ENCODE results near the gene IGFBP5. TPM values are rescaled to one million over a fixed set of nuclear protein-coding genes. Genes with fewer than 3 reads are reported as not detected.

The IGFBP5 gene
- total and polyA plus RNA-seq, 10 of the 15 experiments (the other 5 are each of a cell fraction or from before 2014, with no cell fraction given): 2.8 TPM; not detected in 9

DNA sequence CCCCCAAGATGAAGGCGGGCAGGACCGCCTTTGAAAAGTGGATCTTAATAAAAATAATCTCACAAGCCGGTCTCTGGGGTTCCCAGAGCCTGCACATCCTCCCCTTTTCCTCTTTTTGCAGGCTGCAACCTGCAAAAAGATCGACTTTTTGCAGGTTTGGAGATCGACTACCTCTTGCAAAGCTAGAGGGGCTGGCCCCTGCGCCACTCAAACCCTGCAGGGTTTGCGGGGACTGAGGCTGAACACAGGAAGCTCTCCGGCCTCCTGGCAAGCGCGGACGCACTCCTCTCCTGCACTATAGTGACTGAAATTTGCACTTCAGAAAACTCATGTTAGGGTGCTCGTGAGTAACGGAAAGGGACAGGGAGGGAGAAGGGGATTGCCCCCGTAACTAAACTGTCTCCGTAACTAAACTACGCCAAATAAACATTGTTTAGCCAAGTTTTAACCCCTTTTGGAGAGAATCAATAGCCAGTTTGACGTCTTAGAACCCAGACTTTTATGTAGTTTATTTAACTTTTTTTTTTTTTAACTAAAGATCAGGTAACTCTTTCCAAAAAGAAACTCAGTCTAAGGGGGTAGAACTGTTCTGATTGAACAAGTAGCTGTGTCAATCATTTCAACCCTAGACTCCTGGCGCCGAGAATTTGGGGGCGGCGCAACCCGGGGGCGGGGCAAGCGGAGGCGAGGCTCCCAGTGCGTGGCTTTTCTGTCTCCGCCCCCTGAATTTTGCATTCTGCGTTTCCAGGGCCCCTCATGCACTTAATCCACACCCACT is 2.5 kb downstream of the IGFBP5 start (continued):
- TF ChIP-seq RCOR1 (conservative IDR thresholded peaks at IDR 0.05; ENCODE audit: low read depth, low read length) (no peak), POU2F2 (IDR thresholded peaks at IDR 0.05; ENCODE audit: borderline replicate concordance, low read depth, low read length) (no peak), IKZF2 (IDR thresholded peaks at IDR 0.05) (no peak), JUNB (IDR thresholded peaks at IDR 0.05) (no peak), SMAD1 (IDR thresholded peaks at IDR 0.05; ENCODE audit: low read depth, partially characterized antibody) (no peak), SREBF1 (IDR thresholded peaks at IDR 0.05; ENCODE audit: low read length) (no peak)
- TF ChIP-seq, protein P1, sequence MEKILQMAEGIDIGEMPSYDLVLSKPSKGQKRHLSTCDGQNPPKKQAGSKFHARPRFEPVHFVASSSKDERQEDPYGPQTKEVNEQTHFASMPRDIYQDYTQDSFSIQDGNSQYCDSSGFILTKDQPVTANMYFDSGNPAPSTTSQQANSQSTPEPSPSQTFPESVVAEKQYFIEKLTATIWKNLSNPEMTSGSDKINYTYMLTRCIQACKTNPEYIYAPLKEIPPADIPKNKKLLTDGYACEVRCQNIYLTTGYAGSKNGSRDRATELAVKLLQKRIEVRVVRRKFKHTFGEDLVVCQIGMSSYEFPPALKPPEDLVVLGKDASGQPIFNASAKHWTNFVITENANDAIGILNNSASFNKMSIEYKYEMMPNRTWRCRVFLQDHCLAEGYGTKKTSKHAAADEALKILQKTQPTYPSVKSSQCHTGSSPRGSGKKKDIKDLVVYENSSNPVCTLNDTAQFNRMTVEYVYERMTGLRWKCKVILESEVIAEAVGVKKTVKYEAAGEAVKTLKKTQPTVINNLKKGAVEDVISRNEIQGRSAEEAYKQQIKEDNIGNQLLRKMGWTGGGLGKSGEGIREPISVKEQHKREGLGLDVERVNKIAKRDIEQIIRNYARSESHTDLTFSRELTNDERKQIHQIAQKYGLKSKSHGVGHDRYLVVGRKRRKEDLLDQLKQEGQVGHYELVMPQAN (conservative IDR thresholded peaks at IDR 0.05): no peak
- TF ChIP-seq, protein P2, sequence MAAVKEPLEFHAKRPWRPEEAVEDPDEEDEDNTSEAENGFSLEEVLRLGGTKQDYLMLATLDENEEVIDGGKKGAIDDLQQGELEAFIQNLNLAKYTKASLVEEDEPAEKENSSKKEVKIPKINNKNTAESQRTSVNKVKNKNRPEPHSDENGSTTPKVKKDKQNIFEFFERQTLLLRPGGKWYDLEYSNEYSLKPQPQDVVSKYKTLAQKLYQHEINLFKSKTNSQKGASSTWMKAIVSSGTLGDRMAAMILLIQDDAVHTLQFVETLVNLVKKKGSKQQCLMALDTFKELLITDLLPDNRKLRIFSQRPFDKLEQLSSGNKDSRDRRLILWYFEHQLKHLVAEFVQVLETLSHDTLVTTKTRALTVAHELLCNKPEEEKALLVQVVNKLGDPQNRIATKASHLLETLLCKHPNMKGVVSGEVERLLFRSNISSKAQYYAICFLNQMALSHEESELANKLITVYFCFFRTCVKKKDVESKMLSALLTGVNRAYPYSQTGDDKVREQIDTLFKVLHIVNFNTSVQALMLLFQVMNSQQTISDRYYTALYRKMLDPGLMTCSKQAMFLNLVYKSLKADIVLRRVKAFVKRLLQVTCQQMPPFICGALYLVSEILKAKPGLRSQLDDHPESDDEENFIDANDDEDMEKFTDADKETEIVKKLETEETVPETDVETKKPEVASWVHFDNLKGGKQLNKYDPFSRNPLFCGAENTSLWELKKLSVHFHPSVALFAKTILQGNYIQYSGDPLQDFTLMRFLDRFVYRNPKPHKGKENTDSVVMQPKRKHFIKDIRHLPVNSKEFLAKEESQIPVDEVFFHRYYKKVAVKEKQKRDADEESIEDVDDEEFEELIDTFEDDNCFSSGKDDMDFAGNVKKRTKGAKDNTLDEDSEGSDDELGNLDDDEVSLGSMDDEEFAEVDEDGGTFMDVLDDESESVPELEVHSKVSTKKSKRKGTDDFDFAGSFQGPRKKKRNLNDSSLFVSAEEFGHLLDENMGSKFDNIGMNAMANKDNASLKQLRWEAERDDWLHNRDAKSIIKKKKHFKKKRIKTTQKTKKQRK (IDR thresholded peaks at IDR 0.05; ENCODE audit: low read depth, low read length): no peak
- TF ChIP-seq, protein P3, sequence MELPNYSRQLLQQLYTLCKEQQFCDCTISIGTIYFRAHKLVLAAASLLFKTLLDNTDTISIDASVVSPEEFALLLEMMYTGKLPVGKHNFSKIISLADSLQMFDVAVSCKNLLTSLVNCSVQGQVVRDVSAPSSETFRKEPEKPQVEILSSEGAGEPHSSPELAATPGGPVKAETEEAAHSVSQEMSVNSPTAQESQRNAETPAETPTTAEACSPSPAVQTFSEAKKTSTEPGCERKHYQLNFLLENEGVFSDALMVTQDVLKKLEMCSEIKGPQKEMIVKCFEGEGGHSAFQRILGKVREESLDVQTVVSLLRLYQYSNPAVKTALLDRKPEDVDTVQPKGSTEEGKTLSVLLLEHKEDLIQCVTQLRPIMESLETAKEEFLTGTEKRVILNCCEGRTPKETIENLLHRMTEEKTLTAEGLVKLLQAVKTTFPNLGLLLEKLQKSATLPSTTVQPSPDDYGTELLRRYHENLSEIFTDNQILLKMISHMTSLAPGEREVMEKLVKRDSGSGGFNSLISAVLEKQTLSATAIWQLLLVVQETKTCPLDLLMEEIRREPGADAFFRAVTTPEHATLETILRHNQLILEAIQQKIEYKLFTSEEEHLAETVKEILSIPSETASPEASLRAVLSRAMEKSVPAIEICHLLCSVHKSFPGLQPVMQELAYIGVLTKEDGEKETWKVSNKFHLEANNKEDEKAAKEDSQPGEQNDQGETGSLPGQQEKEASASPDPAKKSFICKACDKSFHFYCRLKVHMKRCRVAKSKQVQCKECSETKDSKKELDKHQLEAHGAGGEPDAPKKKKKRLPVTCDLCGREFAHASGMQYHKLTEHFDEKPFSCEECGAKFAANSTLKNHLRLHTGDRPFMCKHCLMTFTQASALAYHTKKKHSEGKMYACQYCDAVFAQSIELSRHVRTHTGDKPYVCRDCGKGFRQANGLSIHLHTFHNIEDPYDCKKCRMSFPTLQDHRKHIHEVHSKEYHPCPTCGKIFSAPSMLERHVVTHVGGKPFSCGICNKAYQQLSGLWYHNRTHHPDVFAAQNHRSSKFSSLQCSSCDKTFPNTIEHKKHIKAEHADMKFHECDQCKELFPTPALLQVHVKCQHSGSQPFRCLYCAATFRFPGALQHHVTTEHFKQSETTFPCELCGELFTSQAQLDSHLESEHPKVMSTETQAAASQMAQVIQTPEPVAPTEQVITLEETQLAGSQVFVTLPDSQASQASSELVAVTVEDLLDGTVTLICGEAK (IDR thresholded peaks at IDR 0.05; ENCODE audit: borderline replicate concordance): no peak

Data from GM12878 (cell line).